A549 treated with ZK216348 at 1 μM for 4 hours (cell line): ENCODE results near the gene OR4X1. TPM values are rescaled to one million over a fixed set of nuclear protein-coding genes. Genes with fewer than 3 reads are reported as not detected.

Experiments used
- total RNA-seq: library from RNA; stranded (reverse); fragments of 200-300 nt; extraction: Qiagen RNA extraction; gene quantifications from 5 replicates; pipeline ENCODE4 v1.2.3, GENCODE V29; 2022; ENCODE audit warnings: low read depth

OR4X1 gene, protein sequence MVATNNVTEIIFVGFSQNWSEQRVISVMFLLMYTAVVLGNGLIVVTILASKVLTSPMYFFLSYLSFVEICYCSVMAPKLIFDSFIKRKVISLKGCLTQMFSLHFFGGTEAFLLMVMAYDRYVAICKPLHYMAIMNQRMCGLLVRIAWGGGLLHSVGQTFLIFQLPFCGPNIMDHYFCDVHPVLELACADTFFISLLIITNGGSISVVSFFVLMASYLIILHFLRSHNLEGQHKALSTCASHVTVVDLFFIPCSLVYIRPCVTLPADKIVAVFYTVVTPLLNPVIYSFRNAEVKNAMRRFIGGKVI
- not detected in 5 replicates for total RNA-seq

GRCh38 chr11:48263423-48263911 is at the start of gene OR4X1:
Gene OR4X1, plus strand, starts transcription at chr11:48263861. Its CDS starts 0 bp downstream, at chr11:48263861.

GRCh38 chr11:48216510-48216909 is 47.2 kb upstream of the OR4X1 start, which contains the start of gene OR4B1:
Gene OR4B1, plus strand, starts transcription at chr11:48216810. Its CDS starts 0 bp downstream, at chr11:48216810.

GRCh38 chr11:48244804-48245203 is 18.9 kb upstream of the OR4X1 start, which contains the start of gene OR4X2:
Gene OR4X2, plus strand, starts transcription at chr11:48245104. Its CDS starts 0 bp downstream, at chr11:48245104.

DNA sequence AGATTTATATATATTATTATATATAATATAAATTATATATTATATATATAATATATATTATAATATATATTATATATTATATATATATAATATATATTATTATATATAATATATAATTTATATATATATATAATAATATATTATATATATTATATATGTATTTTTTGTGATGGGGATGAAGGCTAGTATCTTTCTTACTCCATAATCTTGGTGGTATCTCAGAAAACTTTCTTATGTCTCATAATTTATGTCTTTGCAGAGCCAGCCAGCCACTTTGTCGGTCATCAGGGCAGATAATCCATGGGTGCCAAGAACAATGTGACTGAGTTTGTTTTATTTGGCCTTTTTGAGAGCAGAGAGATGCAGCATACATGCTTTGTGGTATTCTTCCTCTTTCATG is 42.3 kb downstream of the OR4X1 start, which contains the start of gene OR4S1:
Gene OR4S1 (plus strand): TSS at position 301 of the 400 bp plus-strand sequence. CDS start 0 bp downstream, at position 301.

Other genes with a start within 250 kb of the OR4X1 start
- not detected in 5 replicates for gene OR4B1, start 47.1 kb upstream of the OR4X1 start, total RNA-seq
- gene OR4X2, start 18.8 kb upstream of the OR4X1 start, total RNA-seq, result not detected in 5 replicates
- not detected in 5 replicates for gene OR4S1, start 42.4 kb downstream of the OR4X1 start, total RNA-seq
- not detected in 5 replicates for gene OR4C3, start 61.1 kb downstream of the OR4X1 start, total RNA-seq
- not detected in 5 replicates for gene OR4C5, start 102.6 kb downstream of the OR4X1 start, total RNA-seq
- not detected in 5 replicates for gene OR4A47, start 224.9 kb downstream of the OR4X1 start, total RNA-seq